Chondrocyte (in vitro differentiated cells): Measurements from ENCODE around the gene RABGAP1L. TPM values are rescaled to one million over a fixed set of nuclear protein-coding genes. Genes with fewer than 3 reads are reported as not detected.
"Not testable (repeated sequence)": the region's sequence is repeated elsewhere in the genome, so short reads cannot be mapped to it uniquely, and the experiment has no call there.

ENCODE experiments used
- DNase-seq: peaks from one replicate; pipeline ENCODE4 v3.0.0; 2021; ENCODE audit warnings: mixed read lengths, low spot score
- H3K27ac Mint-ChIP-seq: one replicate; pipeline ENCODE4 v1.8.0; 2021; ENCODE audit warnings: mild to moderate bottlenecking, moderate library complexity, mixed read lengths; ENCODE audit not compliant: unreplicated experiment
- H3K27me3 Mint-ChIP-seq: 2 replicates; pipeline ENCODE4 v1.8.0; 2021; ENCODE audit warnings: low read depth, mixed read lengths
- H3K36me3 Mint-ChIP-seq: 2 replicates; pipeline ENCODE4 v1.8.0; 2021; ENCODE audit warnings: low read depth, mixed read lengths
- H3K4me1 Mint-ChIP-seq: 2 replicates; pipeline ENCODE4 v1.8.0; 2021; ENCODE audit warnings: low read depth, mild to moderate bottlenecking, mixed read lengths
- H3K4me3 Mint-ChIP-seq: one replicate; pipeline ENCODE4 v1.8.0; 2021; ENCODE audit warnings: mild to moderate bottlenecking, moderate library complexity, mixed read lengths; ENCODE audit not compliant: unreplicated experiment
- H3K9me3 Mint-ChIP-seq: 2 replicates; pipeline ENCODE4 v1.8.0; 2021; ENCODE audit warnings: low read depth, mixed read lengths
- CTCF ChIP-seq: fragments of 200-600 bp; sonication (generic); IDR thresholded peaks from 2 replicates; pipeline ENCODE4 v1.5.0; 2021; ENCODE audit warnings: antibody characterized with exemption, mild to moderate bottlenecking, moderate library complexity
- total RNA-seq: library from RNA; stranded (reverse); gene quantifications from 3 replicates; pipeline ENCODE4 v1.2.1, GENCODE V29; 2021

The RABGAP1L gene
- total RNA-seq, 1 donor from 2014 or later: 27.1 TPM

- DNase-seq: no peak
- TF ChIP-seq CTCF: no peak
- H3K4me1 Mint-ChIP-seq: no peaks in the 10 kb centered on the region
- H3K36me3 Mint-ChIP-seq: peaks cover 2% of the 10 kb centered on the region
- peaks cover 7% of the 10 kb centered on the region for H3K9me3 Mint-ChIP-seq
- no peak overlapping the region for H3K4me3 Mint-ChIP-seq
- H3K27ac Mint-ChIP-seq: no peak overlapping the region
- H3K27me3 Mint-ChIP-seq: no peaks in the 10 kb centered on the region
Observed at GRCh38 chr1:174550296-174550695, 391.0 kb downstream of the RABGAP1L start.

- H3K4me3 Mint-ChIP-seq: no peak overlapping the region
- no peak for DNase-seq
- H3K27ac Mint-ChIP-seq: no peak overlapping the region
- TF ChIP-seq CTCF: no peak
- H3K4me1 Mint-ChIP-seq: no peaks in the 10 kb centered on the region
- no peaks in the 10 kb centered on the region for H3K27me3 Mint-ChIP-seq
- peaks cover 13% of the 10 kb centered on the region for H3K9me3 Mint-ChIP-seq
- H3K36me3 Mint-ChIP-seq: no peaks in the 10 kb centered on the region
Observed at GRCh38 chr1:174556392-174556791, 397.1 kb downstream of the RABGAP1L start.

- H3K9me3 Mint-ChIP-seq: peaks cover 7% of the 10 kb centered on the region
- no peaks in the 10 kb centered on the region for H3K4me1 Mint-ChIP-seq
- TF ChIP-seq CTCF: no peak
- DNase-seq: no peak
- H3K27ac Mint-ChIP-seq: no peak overlapping the region
- H3K36me3 Mint-ChIP-seq: no peaks in the 10 kb centered on the region
- H3K4me3 Mint-ChIP-seq: no peak overlapping the region
- no peaks in the 10 kb centered on the region for H3K27me3 Mint-ChIP-seq
Observed at GRCh38 chr1:174568551-174568950, 409.2 kb downstream of the RABGAP1L start.

- Mint-ChIP-seq H3K9me3 (peaks cover 8% of the 10 kb centered on the region), H3K27me3 (no peaks in the 10 kb centered on the region), H3K4me1 (no peaks in the 10 kb centered on the region), H3K4me3 (no peak overlapping the region), H3K27ac (no peak overlapping the region), H3K36me3 (no peaks in the 10 kb centered on the region)
- no peak for DNase-seq
- TF ChIP-seq CTCF: no peak
Observed at GRCh38 chr1:174569240-174569639, 409.9 kb downstream of the RABGAP1L start.

GRCh38 chr1:174572771-174573170 is 413.5 kb downstream of the RABGAP1L start:
- no peaks in the 10 kb centered on the region for H3K27me3 Mint-ChIP-seq
- no peak for DNase-seq
- H3K9me3 Mint-ChIP-seq: peaks cover 25% of the 10 kb centered on the region
- no peaks in the 10 kb centered on the region for H3K4me1 Mint-ChIP-seq
- H3K27ac Mint-ChIP-seq: no peak overlapping the region
- no peak for TF ChIP-seq CTCF
- H3K36me3 Mint-ChIP-seq: peaks cover 5% of the 10 kb centered on the region
- no peak overlapping the region for H3K4me3 Mint-ChIP-seq

- H3K27me3 Mint-ChIP-seq, DNase-seq, H3K27ac Mint-ChIP-seq, H3K36me3 Mint-ChIP-seq, H3K4me1 Mint-ChIP-seq, H3K4me3 Mint-ChIP-seq: not testable (repeated sequence)
- H3K9me3 Mint-ChIP-seq: peaks cover 26% of the 10 kb centered on the region
Observed at GRCh38 chr1:174576120-174576519, 416.8 kb downstream of the RABGAP1L start.
